HepG2 (cell line): ENCODE measurements around the gene KRTAP20-1.

ENCODE experiments used
- CTCF ChIP-seq: sonication (generic); formaldehyde crosslinking; IDR thresholded peaks from 2 replicates; pipeline ENCODE4 v1.5.0; 2020; ENCODE audit warnings: mild to moderate bottlenecking, missing genetic modification reagents, moderate library complexity
- ETV6 ChIP-seq: sonication (generic); formaldehyde crosslinking; conservative IDR thresholded peaks from 2 replicates; pipeline ENCODE4 v1.4.0; 2020; ENCODE audit warnings: missing genetic modification reagents
- JUN ChIP-seq: sonication (generic); formaldehyde crosslinking; IDR thresholded peaks from 2 replicates; pipeline ENCODE4 v1.4.0; 2020; ENCODE audit warnings: mild to moderate bottlenecking, missing genetic modification reagents
- RFX5 ChIP-seq: IDR thresholded peaks from 2 replicates; pipeline ENCODE4 v1.6.1; 2011; ENCODE audit warnings: low read depth, low read length, improper control_type of control experiment

- TF ChIP-seq CTCF (CRISPR knock-in tag): no peak
- no peak for TF ChIP-seq RFX5
- no peak for TF ChIP-seq ETV6 (CRISPR knock-in tag)
- no peak for TF ChIP-seq JUN (CRISPR knock-in tag)
These were observed 15.4 kb upstream of the KRTAP20-1 start, which contains the start of gene KRTAP22-1 for GRCh38 chr21:30600787-30601186.
